ENCODE results near the gene TCF3.

TCF3 gene

DNA sequence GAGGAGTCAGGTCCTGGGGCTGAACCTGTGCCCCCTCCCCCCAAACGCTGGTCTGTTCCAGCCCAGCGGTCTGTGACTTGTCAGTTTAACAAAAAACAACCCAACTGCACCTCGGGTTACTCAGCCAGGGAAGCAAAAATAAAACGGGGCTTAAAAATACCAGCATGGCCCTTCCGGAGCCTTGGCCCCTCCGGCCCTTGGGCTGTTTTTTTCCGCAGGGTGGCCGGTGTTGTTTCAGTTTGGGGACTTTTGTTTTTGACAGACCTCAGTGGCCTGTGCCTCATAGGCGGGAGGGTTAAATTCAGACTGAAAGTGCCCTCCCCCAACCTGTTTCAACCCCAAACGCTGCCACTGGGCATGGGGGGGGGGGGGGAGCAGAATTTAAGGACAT, 4.0 kb downstream of the TCF3 start:
- Histone ChIP-seq H3K9ac (ENCODE audit: low read depth, low read length) (no peak overlapping the region), H3K36me3 (ENCODE audit: insufficient read depth, low read length) (peaks cover 68% of the 10 kb centered on the region), H3K27ac (ENCODE audit: low read length) (no peak overlapping the region), H3K27me3 (ENCODE audit: insufficient read depth, low read length, poor library complexity) (no peaks in the 10 kb centered on the region), H3K9me3 (ENCODE audit: insufficient read depth, low read length, severe bottlenecking) (no peaks in the 10 kb centered on the region), H4K20me1 (ENCODE audit: insufficient read depth, low read length) (peaks cover 76% of the 10 kb centered on the region), H3K4me1 (ENCODE audit: insufficient read depth, low read length) (peaks cover 23% of the 10 kb centered on the region), H2AFZ (ENCODE audit: low read depth, low read length) (no peak overlapping the region), H3K79me2 (ENCODE audit: insufficient read depth, low read length) (peaks cover 88% of the 10 kb centered on the region), H3K4me3 (ENCODE audit: low read depth in 1 of 2, low read length in 2 of 2) (no peak overlapping the region), H3K4me2 (ENCODE audit: insufficient read depth, low read length) (no peak overlapping the region)
- no peak for TF ChIP-seq EZH2 (IDR thresholded peaks at IDR 0.05; ENCODE audit: borderline replicate concordance, low read depth, low read length, severe bottlenecking)
- TF ChIP-seq CTCF (IDR thresholded peaks at IDR 0.05; ENCODE audit: borderline replicate concordance, extremely low read depth, low read length, poor library complexity, severe bottlenecking): no peak
- DNase-seq (no peak), ATAC-seq (ENCODE audit: insufficient read depth, low read depth) (no peak)

- Histone ChIP-seq H4K20me1 (ENCODE audit: insufficient read depth, low read length) (peaks cover 82% of the 10 kb centered on the region), H3K4me2 (ENCODE audit: insufficient read depth, low read length) (no peak overlapping the region), H3K4me1 (ENCODE audit: insufficient read depth, low read length) (peaks cover 18% of the 10 kb centered on the region), H3K36me3 (ENCODE audit: insufficient read depth, low read length) (peaks cover 75% of the 10 kb centered on the region), H3K79me2 (ENCODE audit: insufficient read depth, low read length) (peaks cover 94% of the 10 kb centered on the region), H3K9me3 (ENCODE audit: insufficient read depth, low read length, severe bottlenecking) (no peaks in the 10 kb centered on the region), H3K4me3 (ENCODE audit: low read depth in 1 of 2, low read length in 2 of 2) (no peak overlapping the region), H3K9ac (ENCODE audit: low read depth, low read length) (no peak overlapping the region), H3K27me3 (ENCODE audit: insufficient read depth, low read length, poor library complexity) (no peaks in the 10 kb centered on the region), H2AFZ (ENCODE audit: low read depth, low read length) (no peak overlapping the region), H3K27ac (ENCODE audit: low read length) (no peak overlapping the region; the same call in 1 of the 2 replicates)
- TF ChIP-seq CTCF (IDR thresholded peaks at IDR 0.05; ENCODE audit: borderline replicate concordance, extremely low read depth, low read length, poor library complexity, severe bottlenecking) (no peak), EZH2 (IDR thresholded peaks at IDR 0.05; ENCODE audit: borderline replicate concordance, low read depth, low read length, severe bottlenecking) (no peak)
- ATAC-seq (ENCODE audit: insufficient read depth, low read depth) (no peak), DNase-seq (no peak)
These were observed 4.6 kb downstream of the TCF3 start for GRCh38 chr19:1647501-1648458.

DNA sequence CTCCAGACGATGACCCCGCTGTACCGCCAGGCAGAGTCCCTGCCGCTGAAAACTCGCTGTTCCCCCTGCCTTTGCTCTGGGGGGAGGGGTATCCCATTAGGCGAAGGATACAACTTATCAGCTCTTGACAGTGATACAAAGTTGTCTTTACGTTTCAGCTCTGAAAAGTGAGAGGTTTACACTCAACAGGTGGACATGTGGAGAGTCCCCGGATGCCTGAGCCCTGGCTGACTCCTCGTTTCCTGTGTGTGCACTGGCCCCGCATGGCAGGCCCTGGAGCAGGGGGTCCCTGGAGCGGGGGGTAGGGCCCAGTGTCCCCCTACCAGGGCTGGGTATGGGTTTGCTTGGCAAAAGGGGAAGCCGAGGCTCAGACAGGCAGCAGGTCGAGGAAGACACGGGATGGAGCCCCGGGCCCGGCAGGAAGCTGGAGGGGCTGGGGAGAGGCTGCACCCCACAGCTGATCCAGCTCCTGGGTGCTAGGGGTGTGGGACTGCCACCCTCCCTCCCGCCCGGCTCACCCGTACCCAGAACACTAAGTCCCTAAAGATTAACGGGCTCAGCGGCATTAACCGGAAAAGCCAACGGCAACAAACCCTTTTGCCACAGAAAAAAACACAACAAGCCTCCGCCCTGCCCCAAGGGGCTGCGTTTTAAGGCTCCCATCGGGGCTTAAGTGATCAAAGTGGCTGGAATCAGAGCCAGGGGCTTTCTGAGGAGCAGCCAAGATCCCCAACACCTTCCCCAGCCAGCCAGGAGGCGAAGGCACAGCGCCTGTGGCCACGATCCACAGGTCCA, 5.6 kb downstream of the TCF3 start:
- Histone ChIP-seq H4K20me1 (ENCODE audit: insufficient read depth, low read length) (peaks cover 92% of the 10 kb centered on the region), H3K4me2 (ENCODE audit: insufficient read depth, low read length) (no peak overlapping the region), H3K4me1 (ENCODE audit: insufficient read depth, low read length) (peaks cover 18% of the 10 kb centered on the region), H3K9ac (ENCODE audit: low read depth, low read length) (no peak overlapping the region), H3K27ac (ENCODE audit: low read length) (no peak overlapping the region), H3K27me3 (ENCODE audit: insufficient read depth, low read length, poor library complexity) (no peaks in the 10 kb centered on the region), H3K79me2 (ENCODE audit: insufficient read depth, low read length) (peaks cover 100% of the 10 kb centered on the region), H3K9me3 (ENCODE audit: insufficient read depth, low read length, severe bottlenecking) (no peaks in the 10 kb centered on the region), H3K36me3 (ENCODE audit: insufficient read depth, low read length) (peaks cover 84% of the 10 kb centered on the region), H2AFZ (ENCODE audit: low read depth, low read length) (no peak overlapping the region), H3K4me3 (ENCODE audit: low read depth in 1 of 2, low read length in 2 of 2) (no peak overlapping the region)
- ATAC-seq (ENCODE audit: insufficient read depth, low read depth): no peak
- DNase-seq: no peak
- no peak for TF ChIP-seq EZH2 (IDR thresholded peaks at IDR 0.05; ENCODE audit: borderline replicate concordance, low read depth, low read length, severe bottlenecking)
- TF ChIP-seq CTCF (IDR thresholded peaks at IDR 0.05; ENCODE audit: borderline replicate concordance, extremely low read depth, low read length, poor library complexity, severe bottlenecking): no peak
